ENCODE data around the gene P4HA2.

The P4HA2 gene

DNA sequence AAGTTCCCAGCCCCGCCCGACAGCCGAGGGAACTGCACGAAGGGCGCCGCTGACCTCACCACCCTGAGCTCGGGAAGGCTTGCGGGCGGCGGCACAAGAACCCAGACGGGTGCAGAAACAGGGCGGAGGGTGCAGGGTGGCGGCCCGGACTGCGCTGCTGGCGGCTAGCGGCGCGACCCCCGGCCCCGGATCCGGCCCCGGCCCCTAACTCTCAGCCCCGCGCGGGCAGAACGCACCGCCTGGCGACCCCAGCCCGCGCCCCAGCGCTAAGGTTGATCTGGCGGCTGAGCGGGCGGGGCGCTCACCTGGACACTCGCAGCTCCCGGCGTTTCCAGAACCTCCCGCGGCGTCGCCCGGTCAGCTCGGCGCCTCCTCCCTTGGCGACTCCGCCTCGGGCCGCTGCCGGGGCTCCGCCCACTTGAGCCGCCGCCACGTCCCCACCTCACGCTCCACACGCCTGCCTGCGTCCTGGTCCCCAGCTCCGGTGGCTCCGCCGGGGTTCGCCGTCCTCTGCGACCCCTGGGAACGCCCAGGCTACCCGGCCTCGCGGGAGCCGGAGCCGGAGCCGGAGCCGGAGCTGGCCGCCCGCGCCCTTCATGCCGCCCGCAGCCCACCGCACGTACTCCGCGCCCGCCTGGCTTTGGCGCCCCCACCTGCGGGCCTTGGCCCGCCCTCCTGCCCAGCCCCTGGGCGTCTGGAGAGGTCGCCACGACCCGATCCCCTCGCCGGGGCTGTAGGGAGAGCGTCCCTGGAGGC, at the start of gene P4HA2:
TSS of gene P4HA2 (minus strand) at position 369 of the 756 bp plus-strand sequence. CDS start 9,227 bp downstream, outside the sequence.
- H3K4me3 ChIP-seq (ENCODE audit: low read depth in 1 of 2, low read length in 1 of 2), result peak within 1 kb of the TSS; percentile 52 to 71
- no peak within 1 kb of the TSS for H3K27ac ChIP-seq
- no peaks in the 10 kb centered on the region for H3K9me3 ChIP-seq
- H3K27me3 ChIP-seq, result peaks cover 56% of the 10 kb centered on the region
- H3K4me1 ChIP-seq (ENCODE audit: control insufficient read depth in 1 of 2, insufficient read depth in 1 of 2, low read depth in 1 of 2, low read length in 1 of 2), result peaks cover 8 to 14% of the 10 kb centered on the region in 2 experiments
- TF ChIP-seq, protein P1, sequence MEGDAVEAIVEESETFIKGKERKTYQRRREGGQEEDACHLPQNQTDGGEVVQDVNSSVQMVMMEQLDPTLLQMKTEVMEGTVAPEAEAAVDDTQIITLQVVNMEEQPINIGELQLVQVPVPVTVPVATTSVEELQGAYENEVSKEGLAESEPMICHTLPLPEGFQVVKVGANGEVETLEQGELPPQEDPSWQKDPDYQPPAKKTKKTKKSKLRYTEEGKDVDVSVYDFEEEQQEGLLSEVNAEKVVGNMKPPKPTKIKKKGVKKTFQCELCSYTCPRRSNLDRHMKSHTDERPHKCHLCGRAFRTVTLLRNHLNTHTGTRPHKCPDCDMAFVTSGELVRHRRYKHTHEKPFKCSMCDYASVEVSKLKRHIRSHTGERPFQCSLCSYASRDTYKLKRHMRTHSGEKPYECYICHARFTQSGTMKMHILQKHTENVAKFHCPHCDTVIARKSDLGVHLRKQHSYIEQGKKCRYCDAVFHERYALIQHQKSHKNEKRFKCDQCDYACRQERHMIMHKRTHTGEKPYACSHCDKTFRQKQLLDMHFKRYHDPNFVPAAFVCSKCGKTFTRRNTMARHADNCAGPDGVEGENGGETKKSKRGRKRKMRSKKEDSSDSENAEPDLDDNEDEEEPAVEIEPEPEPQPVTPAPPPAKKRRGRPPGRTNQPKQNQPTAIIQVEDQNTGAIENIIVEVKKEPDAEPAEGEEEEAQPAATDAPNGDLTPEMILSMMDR (IDR thresholded peaks at IDR 0.05), result no peak
- H3K36me3 ChIP-seq, result no peaks in the 10 kb centered on the region

DNA sequence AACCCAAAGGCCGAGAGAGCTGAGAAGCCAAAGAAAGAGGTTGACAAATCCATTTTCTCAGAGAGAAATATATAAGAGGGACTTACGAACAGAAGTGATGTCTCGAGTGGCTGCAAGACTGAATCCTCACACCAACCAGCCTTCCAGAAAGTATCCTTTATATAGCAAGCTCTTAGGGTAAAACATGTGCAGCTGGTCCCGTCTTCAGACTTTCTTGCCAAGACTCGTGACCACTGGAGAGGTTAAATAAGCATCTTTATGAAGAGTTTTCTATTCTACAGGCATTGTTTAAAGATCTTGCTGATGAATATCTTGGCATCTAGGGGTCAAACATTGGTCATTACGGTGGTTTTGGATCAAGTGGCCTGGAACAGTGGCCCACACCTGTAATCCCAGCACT, 49.6 kb upstream of the P4HA2 start:
- H3K36me3 ChIP-seq, result no peaks in the 10 kb centered on the region
- TF ChIP-seq, protein P1 (IDR thresholded peaks at IDR 0.05), result no peak
- H3K27ac ChIP-seq, result no peak overlapping the region
- peaks cover 31 to 35% of the 10 kb centered on the region in 2 experiments for H3K4me1 ChIP-seq (ENCODE audit: control insufficient read depth in 1 of 2, insufficient read depth in 1 of 2, low read depth in 1 of 2, low read length in 1 of 2)
- H3K9me3 ChIP-seq, result no peaks in the 10 kb centered on the region
- no peak overlapping the region for H3K4me3 ChIP-seq (ENCODE audit: low read depth in 1 of 2, low read length in 1 of 2)
- peaks cover 3% of the 10 kb centered on the region for H3K27me3 ChIP-seq

DNA sequence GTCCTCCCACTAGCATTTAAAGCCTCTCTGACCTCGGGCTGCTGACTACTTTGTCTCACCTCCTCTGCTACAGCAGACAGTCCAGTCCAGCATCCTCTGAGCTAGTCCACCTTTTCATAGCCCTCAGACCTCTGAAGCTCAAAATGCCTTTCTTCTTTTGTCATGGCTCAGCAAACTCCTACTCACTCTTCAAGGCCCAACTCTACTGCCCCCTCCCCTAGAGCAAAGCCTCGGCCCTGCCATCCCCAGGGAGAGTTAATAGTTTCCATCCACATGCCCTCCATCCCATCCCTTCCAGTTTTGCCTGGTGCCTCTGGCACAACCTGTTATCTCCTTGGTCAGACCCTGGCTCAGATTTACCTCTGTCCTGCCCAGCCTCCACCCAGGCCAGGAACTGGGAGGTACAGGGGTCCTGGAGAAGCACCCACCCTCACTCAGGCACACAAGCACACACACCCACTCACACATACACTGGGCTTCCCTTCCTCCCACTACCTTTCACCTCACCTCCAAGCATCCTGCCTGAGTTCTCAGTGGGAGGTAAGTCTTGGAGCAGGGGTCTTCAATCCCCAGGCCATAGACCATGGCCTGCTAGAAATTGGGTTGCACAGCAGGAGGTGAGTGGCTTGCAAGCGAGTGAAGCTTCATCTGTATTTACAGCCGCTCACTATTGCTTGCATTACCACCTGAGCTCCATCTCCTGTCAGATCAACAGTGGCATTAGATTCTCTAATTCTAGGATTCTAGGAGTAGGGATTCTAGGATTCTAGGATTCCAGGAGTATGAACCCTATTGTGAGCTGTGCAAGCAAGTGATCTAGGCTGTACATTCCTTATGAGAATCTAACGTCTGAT, 47.9 kb upstream of the P4HA2 start:
- no peaks in the 10 kb centered on the region for H3K9me3 ChIP-seq
- H3K4me1 ChIP-seq (ENCODE audit: control insufficient read depth in 1 of 2, insufficient read depth in 1 of 2, low read depth in 1 of 2, low read length in 1 of 2), result peaks cover 20 to 37% of the 10 kb centered on the region in 2 experiments
- H3K4me3 ChIP-seq (ENCODE audit: low read depth in 1 of 2, low read length in 1 of 2), result no peak overlapping the region
- no peaks in the 10 kb centered on the region for H3K36me3 ChIP-seq
- TF ChIP-seq, protein P1 (IDR thresholded peaks at IDR 0.05), result no peak
- H3K27ac ChIP-seq, result no peak overlapping the region
- H3K27me3 ChIP-seq, result peaks cover 16% of the 10 kb centered on the region

DNA sequence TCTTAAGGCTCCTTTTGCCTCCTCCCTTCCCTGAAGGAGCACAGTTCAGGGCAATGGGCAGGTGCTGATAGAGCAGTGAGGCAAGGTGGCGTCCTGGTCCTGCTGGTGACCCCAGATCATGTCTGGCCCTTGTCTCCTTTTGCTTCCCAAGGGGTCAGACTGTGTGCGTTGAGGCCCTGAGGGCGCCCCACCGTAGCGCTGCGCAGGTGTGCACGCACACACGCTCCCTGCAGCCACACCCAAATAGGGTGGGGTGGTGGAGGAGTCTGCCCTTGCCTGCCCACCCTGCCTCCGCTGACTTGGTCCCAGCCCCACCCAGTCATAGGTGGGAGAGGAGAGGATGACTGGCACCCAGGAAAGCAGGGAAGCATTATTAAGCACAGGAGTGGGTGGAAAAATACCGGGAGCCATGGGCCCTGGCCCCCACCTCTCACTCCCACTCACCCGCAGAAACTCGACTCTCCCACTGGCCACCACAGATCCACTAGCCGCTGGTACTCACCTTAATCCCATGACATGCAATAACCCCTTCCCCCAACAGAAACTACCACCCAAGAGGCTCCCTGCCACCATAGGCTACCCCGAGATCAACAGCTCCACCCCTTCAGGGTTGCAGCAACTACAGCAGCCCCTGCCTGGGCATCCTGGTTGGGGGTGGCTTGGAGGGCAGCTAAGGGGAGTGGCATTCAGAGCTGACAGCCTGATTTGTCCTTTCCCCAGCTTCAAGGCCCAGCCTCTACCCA, 46.6 kb upstream of the P4HA2 start:
- H3K4me1 ChIP-seq (ENCODE audit: control insufficient read depth in 1 of 2, insufficient read depth in 1 of 2, low read depth in 1 of 2, low read length in 1 of 2), result peaks cover 8 to 29% of the 10 kb centered on the region in 2 experiments
- no peaks in the 10 kb centered on the region for H3K9me3 ChIP-seq
- H3K4me3 ChIP-seq (ENCODE audit: low read depth in 1 of 2, low read length in 1 of 2), result no peak overlapping the region
- H3K27ac ChIP-seq, result no peak overlapping the region
- peaks cover 16% of the 10 kb centered on the region for H3K27me3 ChIP-seq
- TF ChIP-seq, protein P1 (IDR thresholded peaks at IDR 0.05), result no peak
- no peaks in the 10 kb centered on the region for H3K36me3 ChIP-seq

DNA sequence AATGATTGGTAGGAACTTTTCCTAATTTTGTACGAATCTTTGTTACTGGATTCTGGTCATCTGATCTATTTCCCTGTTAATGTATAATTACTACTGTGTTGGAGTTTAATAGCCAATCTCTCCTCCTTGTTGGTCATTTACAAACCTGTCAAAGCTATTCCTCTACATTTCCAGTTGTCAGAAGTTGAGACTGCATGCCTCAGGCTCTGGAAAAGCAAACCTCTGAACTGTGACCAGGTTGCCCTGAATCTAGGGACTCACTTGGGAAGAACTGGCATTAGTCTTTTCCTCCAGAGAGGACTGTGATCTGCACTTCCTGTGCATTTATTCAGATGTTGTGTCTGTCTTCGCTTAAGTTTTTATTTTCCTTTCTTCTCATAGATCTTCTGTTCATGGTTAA, 46.0 kb upstream of the P4HA2 start:
- TF ChIP-seq, protein P1 (IDR thresholded peaks at IDR 0.05), result no peak
- Histone ChIP-seq H3K27ac (no peak overlapping the region), H3K4me1 (ENCODE audit: control insufficient read depth in 1 of 2, insufficient read depth in 1 of 2, low read depth in 1 of 2, low read length in 1 of 2) (peaks cover 3 to 23% of the 10 kb centered on the region in 2 experiments), H3K27me3 (peaks cover 16% of the 10 kb centered on the region), H3K4me3 (ENCODE audit: low read depth in 1 of 2, low read length in 1 of 2) (no peak overlapping the region), H3K36me3 (no peaks in the 10 kb centered on the region), H3K9me3 (no peaks in the 10 kb centered on the region)
